Muscle layer of colon (tissue), 2 donors: ENCODE results near the gene PUS3.

Source experiments
- H3K27ac ChIP-seq: one replicate; pipeline ENCODE4 v1.7.0; 2013; ENCODE audit warnings: low read depth, mild to moderate bottlenecking, low read length, moderate library complexity
- H3K27me3 ChIP-seq, 2 donors: one replicate each; pipeline ENCODE4 v1.7.0; 2013; ENCODE audit warnings: low read length in 2 of 2, mild to moderate bottlenecking in 2 of 2; ENCODE audit not compliant: insufficient read depth in 2 of 2, control insufficient read depth in 1 of 2
- H3K36me3 ChIP-seq: one replicate; pipeline ENCODE4 v1.7.0; 2013; ENCODE audit warnings: mild to moderate bottlenecking, low read length; ENCODE audit not compliant: insufficient read depth
- H3K4me1 ChIP-seq: one replicate; pipeline ENCODE4 v1.7.0; 2013; ENCODE audit warnings: mild to moderate bottlenecking, low read length; ENCODE audit not compliant: insufficient read depth
- H3K4me3 ChIP-seq, 2 donors: one replicate each; pipeline ENCODE4 v1.7.0; 2013; ENCODE audit warnings: low read length in 2 of 2, low read depth in 1 of 2, mild to moderate bottlenecking in 1 of 2, moderate library complexity in 1 of 2
- H3K9ac ChIP-seq: one replicate; pipeline ENCODE4 v1.7.0; 2013; ENCODE audit warnings: low read length
- H3K9me3 ChIP-seq: one replicate; pipeline ENCODE4 v1.7.0; 2013; ENCODE audit warnings: mild to moderate bottlenecking, low read length
- donor health status: abdominal sarcoma.
- donor health status: Adenocarcinoma of cecum.

PUS3 gene

DNA sequence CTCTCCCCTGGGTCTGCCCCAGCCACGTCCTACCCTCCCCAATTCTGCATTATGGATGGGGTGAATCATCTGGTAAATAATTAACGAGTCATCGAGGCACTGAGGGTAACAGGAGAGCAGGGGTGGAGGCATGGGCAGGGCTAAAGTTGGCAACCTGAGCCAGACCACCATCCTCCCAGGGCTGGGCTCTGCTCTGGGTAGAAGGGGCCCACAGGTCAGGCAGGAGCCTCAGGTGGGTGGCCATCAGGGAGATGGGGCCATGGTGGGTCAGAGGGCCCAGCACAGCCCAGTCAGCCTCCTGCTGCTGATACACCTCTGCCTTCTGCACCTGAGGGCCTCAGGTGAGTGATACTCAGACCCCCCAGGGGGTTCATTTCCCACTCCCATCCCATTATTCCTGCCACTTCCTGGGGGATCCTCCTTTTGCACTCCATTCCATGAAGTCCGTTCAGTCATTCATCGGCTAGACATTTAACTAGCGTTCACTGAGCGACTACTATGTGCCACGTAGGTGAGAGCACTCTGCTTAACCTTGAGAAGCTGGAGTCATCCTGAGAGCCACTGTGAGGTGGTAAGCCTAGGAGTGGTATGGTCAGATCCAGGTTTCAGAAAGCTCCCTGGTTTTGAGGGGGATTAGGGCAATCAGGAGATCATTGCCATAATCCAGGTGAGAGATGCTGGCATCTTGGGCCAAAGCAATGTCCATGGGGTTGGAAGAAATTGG is 43.0 kb upstream of the PUS3 start, which contains the start of gene VSIG10L2:
Gene VSIG10L2 (plus strand): TSS at position 248 of the 724 bp plus-strand sequence. CDS start 12 bp downstream, at position 260.
- Histone ChIP-seq H3K27ac (no peak within 1 kb of the TSS), H3K27me3 (no peaks in the 10 kb centered on the region), H3K36me3 (no peaks in the 10 kb centered on the region)

GRCh38 chr11:125945011-125945796 is 42.2 kb upstream of the PUS3 start:
- no peaks in the 10 kb centered on the region for H3K9me3 ChIP-seq
- H3K4me1 ChIP-seq, result peaks cover 4% of the 10 kb centered on the region
- no peak overlapping the region for H3K4me3 ChIP-seq
- no peak overlapping the region for H3K9ac ChIP-seq
- no peaks in the 10 kb centered on the region for H3K36me3 ChIP-seq
- H3K27ac ChIP-seq, result no peak overlapping the region
- H3K27me3 ChIP-seq, result no peaks in the 10 kb centered on the region

More for the DNA sequence above, 43.0 kb upstream of the PUS3 start, which contains the start of gene VSIG10L2:
- H3K9me3 ChIP-seq, result no peaks in the 10 kb centered on the region
- H3K4me3 ChIP-seq, result no peak within 1 kb of the TSS
- no peak within 1 kb of the TSS for H3K9ac ChIP-seq
- H3K4me1 ChIP-seq, result peaks cover 10% of the 10 kb centered on the region

DNA sequence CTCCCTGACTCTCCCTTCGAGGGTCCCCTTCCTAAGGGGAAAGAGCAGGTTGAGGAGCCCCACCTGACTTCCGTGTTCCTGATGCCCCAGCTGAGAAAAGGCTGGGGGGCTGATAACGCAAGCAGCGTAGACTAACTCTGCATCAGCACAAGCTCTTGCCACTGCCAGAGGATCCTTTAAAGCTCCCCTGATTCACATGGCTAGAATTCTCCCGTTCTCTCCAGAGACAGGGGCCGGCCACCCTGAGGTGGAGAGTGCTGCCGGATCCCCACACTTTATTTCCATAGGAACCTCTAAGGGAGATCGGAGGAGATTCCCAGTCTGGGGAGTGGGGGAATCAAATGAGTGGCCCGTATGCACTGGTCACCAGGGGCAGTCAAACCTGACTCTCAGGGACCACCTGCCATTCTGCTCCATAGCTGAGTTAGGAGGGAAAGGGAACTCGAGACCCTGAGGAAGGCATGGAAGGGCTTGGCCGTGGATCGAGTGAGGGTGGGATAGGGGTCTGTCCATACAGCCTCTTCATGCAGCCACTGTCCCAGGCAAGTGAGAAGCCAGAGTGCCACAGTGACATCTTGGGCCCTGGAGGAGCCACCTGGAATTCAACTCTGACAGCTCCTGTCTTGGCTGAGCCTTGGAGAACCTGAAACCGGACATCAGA is 41.5 kb upstream of the PUS3 start:
- H3K27ac ChIP-seq, result no peak overlapping the region
- peaks cover 5% of the 10 kb centered on the region for H3K4me1 ChIP-seq
- H3K9ac ChIP-seq, result no peak overlapping the region
- no peaks in the 10 kb centered on the region for H3K9me3 ChIP-seq
- H3K4me3 ChIP-seq, result no peak overlapping the region
- H3K27me3 ChIP-seq, result no peaks in the 10 kb centered on the region
- no peaks in the 10 kb centered on the region for H3K36me3 ChIP-seq

- Histone ChIP-seq H3K4me3 (no peak overlapping the region), H3K4me1 (peaks cover 11% of the 10 kb centered on the region), H3K36me3 (no peaks in the 10 kb centered on the region), H3K9me3 (no peaks in the 10 kb centered on the region), H3K27ac (no peak overlapping the region), H3K9ac (no peak overlapping the region), H3K27me3 (no peaks in the 10 kb centered on the region)
These were observed 40.8 kb upstream of the PUS3 start for GRCh38 chr11:125943661-125944349.

- H3K36me3 ChIP-seq, result no peaks in the 10 kb centered on the region
- no peaks in the 10 kb centered on the region for H3K9me3 ChIP-seq
- H3K4me3 ChIP-seq, result no peak overlapping the region
- H3K27me3 ChIP-seq, result no peaks in the 10 kb centered on the region
- H3K4me1 ChIP-seq, result peaks cover 20% of the 10 kb centered on the region
- H3K9ac ChIP-seq, result no peak overlapping the region
- no peak overlapping the region for H3K27ac ChIP-seq
These were observed 39.9 kb upstream of the PUS3 start for GRCh38 chr11:125942771-125943428.

GRCh38 chr11:125941619-125942611 is 38.9 kb upstream of the PUS3 start:
- H3K4me1 ChIP-seq, result peaks cover 20% of the 10 kb centered on the region
- H3K9ac ChIP-seq, result no peak overlapping the region
- H3K9me3 ChIP-seq, result no peaks in the 10 kb centered on the region
- H3K36me3 ChIP-seq, result no peaks in the 10 kb centered on the region
- H3K27me3 ChIP-seq, result no peaks in the 10 kb centered on the region
- no peak overlapping the region for H3K27ac ChIP-seq
- no peak overlapping the region for H3K4me3 ChIP-seq

DNA sequence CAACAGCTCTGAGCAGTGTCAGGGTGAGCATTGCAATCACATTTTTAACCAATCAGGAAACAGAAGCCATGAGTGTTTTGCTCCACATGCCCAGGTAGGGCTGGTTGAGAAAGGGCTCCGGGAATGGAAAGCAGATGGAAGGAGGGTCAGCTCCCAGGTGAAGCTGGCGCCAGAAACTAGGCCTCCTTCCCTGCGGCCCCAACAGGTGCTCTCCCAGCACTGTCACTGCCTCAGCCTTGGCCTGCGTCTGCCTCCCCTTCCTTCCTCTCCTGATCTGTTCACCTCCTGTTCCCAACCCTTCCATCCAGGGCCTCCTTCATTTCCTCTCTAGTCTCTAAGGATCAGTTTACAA is 38.2 kb upstream of the PUS3 start:
- no peak overlapping the region for H3K27ac ChIP-seq
- no peak overlapping the region for H3K9ac ChIP-seq
- H3K4me3 ChIP-seq, result no peak overlapping the region
- H3K4me1 ChIP-seq, result peaks cover 20% of the 10 kb centered on the region
- H3K9me3 ChIP-seq, result no peaks in the 10 kb centered on the region
- no peaks in the 10 kb centered on the region for H3K36me3 ChIP-seq
- H3K27me3 ChIP-seq, result no peaks in the 10 kb centered on the region

DNA sequence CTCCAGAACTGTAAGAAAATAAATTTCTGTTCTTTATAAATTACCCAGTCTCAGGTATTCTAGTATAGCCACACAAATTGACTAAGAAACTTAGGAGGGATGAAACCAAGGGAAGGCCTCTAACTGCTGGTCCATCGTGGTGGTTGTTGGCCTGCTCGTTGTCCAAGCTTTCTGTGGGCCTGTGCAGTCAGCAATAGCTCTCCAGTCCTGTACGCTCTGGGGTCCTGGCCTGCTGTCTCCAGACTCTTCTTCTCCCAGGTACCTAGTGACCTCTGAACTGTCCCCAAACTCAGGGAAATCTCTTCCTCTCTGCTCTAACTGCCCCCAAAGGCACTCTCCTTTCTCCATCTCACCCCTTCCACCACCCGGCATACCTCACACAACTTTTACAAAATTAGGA is 37.1 kb upstream of the PUS3 start:
- H3K9ac ChIP-seq, result no peak overlapping the region
- H3K27ac ChIP-seq, result no peak overlapping the region
- no peak overlapping the region for H3K4me3 ChIP-seq
- no peaks in the 10 kb centered on the region for H3K9me3 ChIP-seq
- H3K36me3 ChIP-seq, result no peaks in the 10 kb centered on the region
- peaks cover 25% of the 10 kb centered on the region for H3K4me1 ChIP-seq
- no peaks in the 10 kb centered on the region for H3K27me3 ChIP-seq

DNA sequence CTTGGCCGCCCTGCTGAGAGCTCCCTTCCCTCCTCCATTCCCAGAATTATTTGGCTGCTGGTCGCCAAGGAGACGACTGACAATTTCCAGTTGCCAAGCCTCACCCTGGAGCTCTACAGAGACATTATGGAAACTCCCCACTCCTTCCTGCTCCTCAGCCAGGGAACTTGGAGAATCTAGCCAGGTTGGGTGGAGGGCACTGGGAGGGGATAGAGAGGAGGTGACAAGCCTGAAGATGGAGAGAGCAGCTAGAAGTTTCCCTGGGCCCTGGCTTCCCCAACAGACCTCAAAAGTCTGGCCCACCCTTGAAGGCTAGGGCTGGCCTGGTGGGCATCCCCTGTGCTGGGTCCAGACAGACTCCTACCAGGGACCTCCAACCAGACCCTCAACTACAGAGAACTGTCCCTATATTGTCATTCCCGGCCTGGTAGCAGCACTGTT is 36.1 kb upstream of the PUS3 start:
- Histone ChIP-seq H3K27me3 (no peaks in the 10 kb centered on the region), H3K27ac (no peak overlapping the region)

DNA sequence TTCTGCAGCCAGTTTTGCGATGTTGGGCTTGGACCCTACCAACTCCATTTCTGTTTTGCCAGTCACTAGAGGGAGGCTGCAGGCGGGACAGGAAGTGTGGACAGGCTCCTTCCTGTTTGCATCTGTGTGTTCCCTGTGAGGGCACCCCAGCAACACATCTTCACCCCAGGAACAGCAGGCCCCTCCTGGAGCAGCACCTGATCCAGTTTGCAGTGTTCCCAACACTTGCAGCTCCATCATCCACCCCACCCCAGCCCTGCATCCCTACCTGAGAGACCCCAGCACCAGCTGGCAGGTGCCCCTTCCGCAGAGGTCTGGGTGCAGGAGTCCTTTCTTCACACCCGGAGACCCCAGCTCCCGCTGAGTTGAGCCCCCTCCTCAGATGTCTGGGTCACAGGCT is 35.4 kb upstream of the PUS3 start:
- H3K4me1 ChIP-seq, result peaks cover 25% of the 10 kb centered on the region

More for the DNA sequence above, 36.1 kb upstream of the PUS3 start:
- Histone ChIP-seq H3K9ac (no peak overlapping the region), H3K36me3 (no peaks in the 10 kb centered on the region), H3K4me3 (no peak overlapping the region), H3K9me3 (no peaks in the 10 kb centered on the region), H3K4me1 (peaks cover 25% of the 10 kb centered on the region)

More for the DNA sequence above, 35.4 kb upstream of the PUS3 start:
- H3K36me3 ChIP-seq, result no peaks in the 10 kb centered on the region
- H3K4me3 ChIP-seq, result no peak overlapping the region
- H3K9me3 ChIP-seq, result no peaks in the 10 kb centered on the region
- no peak overlapping the region for H3K9ac ChIP-seq
- H3K27ac ChIP-seq, result no peak overlapping the region
- H3K27me3 ChIP-seq, result no peaks in the 10 kb centered on the region
